ENCODE results near the gene CAST. TPM values are rescaled to one million over a fixed set of nuclear protein-coding genes. Genes with fewer than 3 reads are reported as not detected.

The CAST gene
- total RNA-seq, 1 donor from 2014 or later, result 272 TPM

- no peak for DNase-seq
These were observed 25.0 kb upstream of the CAST start for GRCh38 chr5:96637196-96637595.

GRCh38 chr5:96638561-96638960, 23.6 kb upstream of the CAST start:
- DNase-seq (no peak), ATAC-seq (no peak)
- peaks cover 6% of the 10 kb centered on the region for H3K4me1 ChIP-seq
- no peaks in the 10 kb centered on the region for H3K9me3 ChIP-seq
- no peak overlapping the region for H3K4me3 ChIP-seq
- no peak for TF ChIP-seq CTCF (IDR thresholded peaks at IDR 0.05)
- no peaks in the 10 kb centered on the region for H3K36me3 ChIP-seq
- no peak overlapping the region for H3K27ac ChIP-seq
- intact Hi-C loops (cut with DNase I), result no loop called here
- no peaks in the 10 kb centered on the region for H3K27me3 ChIP-seq (ENCODE audit: low read depth)

More at GRCh38 chr5:96637196-96637595, 25.0 kb upstream of the CAST start:
- H3K4me3 ChIP-seq, result no peak overlapping the region
- H3K9me3 ChIP-seq, result no peaks in the 10 kb centered on the region
- H3K27ac ChIP-seq, result no peak overlapping the region
- ATAC-seq, result peak in 1 of 2 donors; percentile 27
- H3K4me1 ChIP-seq, result no peaks in the 10 kb centered on the region
- intact Hi-C loops (cut with DNase I), result no loop called here
- TF ChIP-seq CTCF (IDR thresholded peaks at IDR 0.05), result no peak
- H3K27me3 ChIP-seq (ENCODE audit: low read depth), result no peaks in the 10 kb centered on the region
- no peaks in the 10 kb centered on the region for H3K36me3 ChIP-seq

GRCh38 chr5:96640696-96641095, 21.5 kb upstream of the CAST start:
- ATAC-seq, result no peak
- no peak for TF ChIP-seq CTCF (IDR thresholded peaks at IDR 0.05)
- no peak overlapping the region for H3K27ac ChIP-seq
- H3K4me3 ChIP-seq, result no peak overlapping the region
- peaks cover 6% of the 10 kb centered on the region for H3K4me1 ChIP-seq
- H3K9me3 ChIP-seq, result no peaks in the 10 kb centered on the region
- intact Hi-C loops (cut with DNase I), result no loop called here
- no peaks in the 10 kb centered on the region for H3K36me3 ChIP-seq
- DNase-seq, result no peak
- H3K27me3 ChIP-seq (ENCODE audit: low read depth), result no peaks in the 10 kb centered on the region

GRCh38 chr5:96641368-96642280, 20.6 kb upstream of the CAST start:
- DNase-seq (no peak), ATAC-seq (peak in 1 of 2 donors; percentile 9)
- Histone ChIP-seq H3K4me1 (peaks cover 6% of the 10 kb centered on the region), H3K27me3 (ENCODE audit: low read depth) (no peaks in the 10 kb centered on the region), H3K9me3 (no peaks in the 10 kb centered on the region), H3K27ac (no peak overlapping the region), H3K4me3 (no peak overlapping the region), H3K36me3 (no peaks in the 10 kb centered on the region)
- intact Hi-C loops (cut with DNase I), result no loop called here
- no peak for TF ChIP-seq CTCF (IDR thresholded peaks at IDR 0.05)

- DNase-seq (no peak), ATAC-seq (peak in 1 of 2 donors; percentile 40)
- Histone ChIP-seq H3K27ac (no peak overlapping the region), H3K4me3 (no peak overlapping the region), H3K4me1 (peaks cover 6% of the 10 kb centered on the region), H3K9me3 (no peaks in the 10 kb centered on the region), H3K36me3 (no peaks in the 10 kb centered on the region), H3K27me3 (ENCODE audit: low read depth) (no peaks in the 10 kb centered on the region)
- no peak for TF ChIP-seq CTCF (IDR thresholded peaks at IDR 0.05)
- intact Hi-C loops (cut with DNase I), result no loop called here
These were observed 19.9 kb upstream of the CAST start for GRCh38 chr5:96642281-96642640.
